HL-60/S4 treated with retinoic acid at 250 ng/mL for 4 days and 3 days (cell line): ENCODE measurements around the gene CAVIN1.
"Not testable (repeated sequence)": the region's sequence is repeated elsewhere in the genome, so short reads cannot be mapped to it uniquely, and the experiment has no call there.

Experiments
- in situ Hi-C: fragments of 300-500 bp; cut with MboI; formaldehyde crosslinking; loops from 2 replicates; pipeline ENCODE4 v1.7.0; 2022; ENCODE audit warnings: low sequenced_read_pairs

The CAVIN1 gene

GRCh38 chr17:42436391-42436790, 13.3 kb upstream of the CAVIN1 start:
- in situ Hi-C loops = no loop called here

- in situ Hi-C loops = no loop called here
Measured at GRCh38 chr17:42431758-42432161, 8.7 kb upstream of the CAVIN1 start.

- in situ Hi-C loops = no loop called here
Measured at GRCh38 chr17:42429726-42430447, 6.8 kb upstream of the CAVIN1 start.

- in situ Hi-C loops = no loop called here
Measured at GRCh38 chr17:42428141-42428944, 5.3 kb upstream of the CAVIN1 start.

GRCh38 chr17:42424991-42425610, 2.0 kb upstream of the CAVIN1 start:
- in situ Hi-C loops = no loop called here

GRCh38 chr17:42423766-42424165, 710 bp upstream of the CAVIN1 start:
- in situ Hi-C loops = no loop called here

GRCh38 chr17:42422412-42422957, 571 bp downstream of the CAVIN1 start:
- in situ Hi-C loops = no loop called here

GRCh38 chr17:42421507-42422338, 1.3 kb downstream of the CAVIN1 start:
- in situ Hi-C loops = no loop called here

- in situ Hi-C loops = no loop called here
Measured at GRCh38 chr17:42421136-42421506, 1.9 kb downstream of the CAVIN1 start.

GRCh38 chr17:42417981-42418380, 5.1 kb downstream of the CAVIN1 start:
- in situ Hi-C loops = not testable (repeated sequence)

GRCh38 chr17:42414704-42415409, 8.2 kb downstream of the CAVIN1 start:
- in situ Hi-C loops = no loop called here

GRCh38 chr17:42413464-42414040, 9.5 kb downstream of the CAVIN1 start:
- in situ Hi-C loops = no loop called here

GRCh38 chr17:42411905-42412679, 11.0 kb downstream of the CAVIN1 start:
- in situ Hi-C loops = no loop called here

- in situ Hi-C loops = no loop called here
Measured at GRCh38 chr17:42411361-42411760, 11.7 kb downstream of the CAVIN1 start.

GRCh38 chr17:42410319-42410685, 12.8 kb downstream of the CAVIN1 start:
- in situ Hi-C loops = no loop called here

- in situ Hi-C loops = no loop called here
Measured at GRCh38 chr17:42409523-42410318, 13.3 kb downstream of the CAVIN1 start.

GRCh38 chr17:42408061-42408460, 15.0 kb downstream of the CAVIN1 start:
- in situ Hi-C loops = no loop called here

- in situ Hi-C loops = no loop called here
Measured at GRCh38 chr17:42407289-42407836, 15.7 kb downstream of the CAVIN1 start.
